Skin epidermis (tissue), 12 donors: ENCODE results near the gene IFITM5.

Source experiments
- H3K27ac ChIP-seq, 21 experiments: fragments of 200-600 bp; sonication (generic) in 11 of 21; one replicate each; pipeline ENCODE4 v1.5.0; 2020; ENCODE audit warnings: mild to moderate bottlenecking in 3 of 21, inconsistent platforms in 2 of 21, moderate library complexity in 2 of 21
- H3K4me3 ChIP-seq, 7 experiments: fragments of 200-600 bp; sonication (generic) in 2 of 7; one replicate each; pipeline ENCODE4 v1.5.0; 2020; ENCODE audit warnings: inconsistent platforms in 2 of 7, mild to moderate bottlenecking in 2 of 7, moderate library complexity in 1 of 7

IFITM5 gene

DNA sequence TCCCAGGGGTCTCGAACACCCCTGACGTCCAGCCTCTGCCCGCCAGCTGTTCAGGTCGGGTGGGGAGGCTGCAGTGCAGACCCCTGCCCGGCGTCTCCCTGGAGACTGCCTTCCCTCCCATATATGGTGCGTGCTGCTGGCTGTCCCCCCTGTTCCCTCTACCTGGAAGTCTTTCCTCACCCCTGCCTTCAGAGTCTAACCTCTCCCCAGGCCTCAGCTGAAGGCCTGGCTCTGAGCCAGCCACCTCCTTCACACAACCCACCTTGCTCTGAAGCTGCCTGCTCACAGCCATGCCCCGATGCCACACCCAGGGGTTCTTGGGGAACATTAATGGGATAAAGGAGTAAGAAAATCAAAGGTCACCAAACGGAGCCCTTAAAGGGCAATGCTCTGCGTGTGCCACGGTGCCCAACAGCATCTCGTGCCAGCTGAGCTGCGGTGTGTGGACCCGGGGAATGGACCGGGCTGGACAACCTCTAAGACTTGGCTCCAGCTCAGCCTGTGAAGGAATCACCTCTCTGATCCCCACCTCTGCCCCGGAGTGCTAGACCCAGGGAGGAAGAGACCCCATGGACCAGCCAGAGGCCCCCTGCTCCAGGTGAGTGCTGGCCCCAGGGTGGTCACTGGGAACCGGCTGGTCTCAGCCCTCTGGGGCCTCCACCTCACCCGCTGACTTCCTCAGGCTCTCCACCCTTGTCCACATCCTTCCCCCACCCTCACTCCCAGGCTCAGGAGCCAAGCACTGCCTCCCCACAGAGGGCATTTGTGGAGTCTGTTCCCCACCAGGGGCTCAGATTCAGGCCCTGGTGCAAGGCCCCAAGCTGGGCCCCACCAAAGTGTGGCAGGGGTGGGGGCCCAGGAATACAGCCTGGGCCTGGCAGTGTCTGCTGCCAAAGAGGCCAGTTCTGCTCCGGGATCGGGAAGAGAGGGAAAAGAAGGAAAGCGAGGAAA, 21.1 kb downstream of the IFITM5 start, which contains the start of gene NLRP6:
Gene NLRP6 (plus strand): TSS at position 407 of the 951 bp plus-strand sequence. CDS start 163 bp downstream, at position 570.
- Histone ChIP-seq H3K4me3 (peak within 1 kb of the TSS; percentile 14 to 35 (median 22)), H3K27ac (peak within 1 kb of the TSS in 1 of 21 experiments; percentile 30)

GRCh38 chr11:276219-276618, 23.1 kb downstream of the IFITM5 start:
- H3K27ac ChIP-seq, result no peak overlapping the region
- H3K4me3 ChIP-seq, result no peak overlapping the region

DNA sequence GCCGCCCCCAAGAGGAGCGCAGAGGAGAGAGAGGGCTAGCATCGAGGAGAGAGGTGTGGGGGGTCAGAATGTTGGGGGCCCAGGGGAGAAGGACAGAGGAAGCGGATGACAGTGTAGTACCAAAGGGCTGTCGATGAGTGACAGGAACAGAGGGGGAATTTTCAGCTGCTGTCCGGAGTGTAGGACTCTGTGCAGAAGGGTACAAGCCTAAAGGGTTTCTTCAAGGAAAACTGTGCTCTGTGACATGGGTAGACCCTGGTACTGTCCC, 26.5 kb downstream of the IFITM5 start:
- Histone ChIP-seq H3K27ac (no peak overlapping the region), H3K4me3 (no peak overlapping the region)

DNA sequence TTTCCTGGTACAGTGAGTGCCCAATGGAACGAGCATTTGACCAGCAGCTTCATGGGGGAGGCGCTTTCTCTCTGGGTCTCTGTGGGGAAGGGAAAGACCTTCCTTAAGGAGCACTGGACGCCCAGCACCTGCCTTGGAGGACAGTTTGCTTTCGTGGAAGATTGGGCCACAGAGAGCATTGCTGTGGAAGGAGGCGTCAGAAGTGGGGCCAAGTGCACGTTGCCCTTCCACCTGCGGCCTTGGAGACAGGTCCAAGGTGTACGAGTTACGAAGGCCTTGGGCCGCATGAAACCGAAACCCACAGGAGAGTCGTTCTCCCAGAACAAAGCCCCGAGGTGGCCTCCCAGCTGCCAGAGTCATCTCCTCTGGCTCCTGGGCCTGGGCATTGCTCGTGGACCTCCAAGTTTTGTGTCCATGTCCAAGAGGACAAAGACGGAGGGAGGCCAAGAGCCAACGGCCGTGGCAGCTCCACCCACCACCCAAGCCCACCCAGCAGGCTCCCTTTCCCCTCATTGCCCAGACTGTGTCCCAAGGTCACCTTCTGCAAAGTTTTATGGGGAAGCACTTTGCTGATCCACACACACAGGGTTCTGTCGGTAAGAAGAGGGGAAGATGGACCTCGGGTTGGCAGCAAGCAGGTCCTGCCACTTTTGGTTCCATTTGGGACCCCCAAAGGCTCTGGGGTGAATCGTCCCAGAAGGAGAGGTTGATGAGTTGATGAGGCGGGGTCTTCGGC, 27.0 kb downstream of the IFITM5 start:
- H3K27ac ChIP-seq, result no peak overlapping the region

DNA sequence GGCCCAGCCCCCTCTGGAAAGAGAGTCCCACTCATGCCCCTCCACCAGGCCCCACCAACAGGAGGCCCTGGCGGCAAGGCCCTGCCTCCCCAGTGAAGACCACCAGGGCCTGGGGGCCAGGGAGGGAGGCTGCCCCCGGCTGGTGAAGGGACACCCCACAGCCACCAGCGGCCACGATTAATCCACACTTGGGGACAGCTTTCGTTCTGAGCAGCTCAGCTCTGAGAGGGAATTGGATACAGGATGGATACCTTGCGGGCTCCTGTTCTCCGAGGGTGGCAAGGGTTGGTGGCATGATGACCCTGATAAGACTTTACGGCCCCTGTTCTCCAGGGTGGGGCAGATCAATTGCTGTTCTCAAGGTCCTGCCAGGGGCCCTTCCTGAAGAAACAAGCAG, 28.0 kb downstream of the IFITM5 start:
- peak overlapping the region in 1 of 21 experiments; percentile 95 for H3K27ac ChIP-seq

More for the DNA sequence above, 27.0 kb downstream of the IFITM5 start:
- H3K4me3 ChIP-seq, result no peak overlapping the region

GRCh38 chr11:270451-271318, 28.6 kb downstream of the IFITM5 start:
- no peak overlapping the region for H3K4me3 ChIP-seq
- peak overlapping the region in 13 of 21 experiments; percentile 7 to 95 (median 82) for H3K27ac ChIP-seq

More for the DNA sequence above, 28.0 kb downstream of the IFITM5 start:
- no peak overlapping the region for H3K4me3 ChIP-seq

DNA sequence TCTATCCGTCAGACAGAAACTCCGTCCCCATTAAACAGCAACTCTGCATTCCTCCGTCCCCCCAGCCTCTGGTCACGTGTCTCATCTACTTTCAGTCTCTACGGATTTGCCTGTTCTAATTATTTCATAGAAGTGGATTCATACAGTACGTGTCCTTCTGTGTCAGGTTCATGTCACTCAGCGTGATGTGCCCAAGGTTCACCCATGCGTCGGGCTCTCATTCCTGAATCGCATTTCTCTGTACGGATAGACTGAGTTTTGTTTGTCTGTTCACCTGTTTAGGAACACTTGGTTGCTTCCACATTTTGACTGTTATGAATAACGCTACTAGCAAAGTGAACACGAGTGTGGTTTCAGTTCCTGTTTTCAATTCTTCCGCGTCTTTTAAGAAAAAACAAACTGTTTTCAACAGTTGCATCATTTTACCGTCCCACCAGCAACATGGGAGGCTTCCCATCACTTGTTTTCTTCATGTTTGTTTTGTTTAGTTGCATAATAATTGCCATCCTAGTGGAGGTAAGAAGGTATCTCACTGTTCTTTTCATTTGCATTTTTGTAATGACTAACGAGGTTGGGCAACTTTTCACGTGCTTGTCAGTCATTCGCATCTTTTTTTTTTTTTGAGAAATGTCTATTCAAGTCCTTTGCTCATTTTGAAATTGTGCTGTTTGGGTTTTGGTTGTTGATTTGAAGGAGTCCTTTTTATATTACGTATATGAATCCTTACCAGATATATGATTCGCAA, 30.0 kb downstream of the IFITM5 start:
- H3K27ac ChIP-seq, result peak overlapping the region in 20 of 21 experiments; percentile 36 to 95 (median 82)
- peak overlapping the region in 6 of 7 experiments; percentile 1 to 42 (median 17) for H3K4me3 ChIP-seq

DNA sequence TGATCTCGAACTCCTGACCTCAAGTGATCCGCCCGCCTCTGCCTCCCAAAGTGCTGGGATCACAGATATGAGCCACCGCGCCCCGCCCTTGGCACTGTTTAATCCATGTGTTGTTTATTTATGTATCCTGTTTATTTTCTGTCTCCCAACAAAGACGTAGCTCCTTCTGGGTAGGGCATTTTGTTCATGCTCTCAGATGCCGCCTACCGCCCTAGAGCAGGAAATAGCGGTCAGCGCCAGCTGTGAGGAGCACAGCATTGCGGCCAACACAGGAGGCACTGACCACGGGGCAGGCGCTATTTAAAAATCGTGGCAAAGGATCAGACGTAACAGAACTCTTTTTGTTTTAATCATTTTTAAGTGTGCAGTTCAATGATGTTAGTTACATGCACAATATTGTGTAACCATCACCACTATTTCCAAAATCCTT, 30.6 kb downstream of the IFITM5 start:
- H3K4me3 ChIP-seq, result peak overlapping the region; percentile 1 to 42 (median 23)

DNA sequence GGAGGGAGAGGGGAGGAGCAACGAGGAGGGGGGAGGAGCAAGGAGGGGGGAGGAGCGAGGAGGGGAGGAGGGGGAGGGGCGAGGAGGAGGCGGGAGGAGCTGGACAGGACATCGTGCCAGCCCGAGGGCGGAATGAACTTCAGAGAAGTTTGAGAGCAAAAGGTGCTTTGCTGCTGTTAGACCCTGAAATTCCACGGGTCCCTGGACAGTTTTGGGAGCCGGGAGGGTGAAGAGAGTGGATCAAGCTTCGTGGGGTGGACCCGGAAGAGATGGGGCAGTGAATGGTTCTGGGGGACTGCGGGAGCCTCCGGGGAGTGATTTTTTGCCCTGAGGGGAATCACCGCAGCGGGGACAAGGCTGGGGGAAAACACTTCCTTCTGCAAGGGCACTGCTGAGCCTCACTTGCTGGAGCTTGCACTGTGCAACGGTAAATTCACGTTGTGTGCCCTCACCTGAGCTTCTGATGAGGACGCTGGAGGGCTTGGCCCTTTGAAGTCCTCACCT, 31.8 kb downstream of the IFITM5 start:
- Histone ChIP-seq H3K27ac (peak overlapping the region in 20 of 21 experiments; percentile 36 to 95 (median 82)), H3K4me3 (peak overlapping the region; percentile 14 to 42 (median 26))

More for the DNA sequence above, 30.6 kb downstream of the IFITM5 start:
- peak overlapping the region; percentile 15 to 95 (median 82) for H3K27ac ChIP-seq

DNA sequence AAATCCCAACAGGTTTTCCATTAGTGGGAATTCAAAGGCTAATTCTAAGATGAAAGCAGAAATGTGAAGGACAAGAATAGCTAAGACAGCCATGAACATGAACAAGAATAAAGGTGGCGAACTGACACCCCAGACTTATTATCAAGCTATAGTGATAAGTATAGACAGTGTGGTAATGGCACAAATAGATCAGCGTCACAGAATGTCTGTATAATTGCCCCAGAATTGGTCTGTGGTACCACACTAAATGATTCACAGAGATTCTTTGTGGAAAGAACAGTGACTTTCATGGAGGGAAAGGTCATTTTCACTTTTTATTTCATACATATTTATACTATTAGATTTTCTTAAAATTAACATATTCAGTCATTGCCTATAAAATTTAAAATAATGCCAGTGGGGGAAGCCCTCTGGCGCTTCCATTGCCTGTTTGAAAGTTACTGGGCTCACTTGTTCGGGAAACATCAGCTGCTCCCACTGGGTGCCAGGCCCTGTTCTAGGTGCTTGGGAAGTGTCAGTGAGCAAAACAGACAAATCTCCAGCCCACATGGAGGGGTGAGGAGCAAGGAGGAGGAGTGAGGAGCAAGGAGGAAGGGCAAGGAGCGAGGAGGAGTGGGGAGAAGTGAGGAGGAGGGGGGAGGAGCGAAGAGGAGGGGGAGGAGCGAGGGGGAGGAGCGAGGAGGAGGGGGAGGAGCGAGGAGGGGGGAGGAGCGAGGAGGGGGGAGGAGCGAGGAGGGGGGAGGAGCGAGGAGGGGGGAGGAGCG, 32.5 kb downstream of the IFITM5 start:
- no peak overlapping the region for H3K27ac ChIP-seq
- no peak overlapping the region for H3K4me3 ChIP-seq

DNA sequence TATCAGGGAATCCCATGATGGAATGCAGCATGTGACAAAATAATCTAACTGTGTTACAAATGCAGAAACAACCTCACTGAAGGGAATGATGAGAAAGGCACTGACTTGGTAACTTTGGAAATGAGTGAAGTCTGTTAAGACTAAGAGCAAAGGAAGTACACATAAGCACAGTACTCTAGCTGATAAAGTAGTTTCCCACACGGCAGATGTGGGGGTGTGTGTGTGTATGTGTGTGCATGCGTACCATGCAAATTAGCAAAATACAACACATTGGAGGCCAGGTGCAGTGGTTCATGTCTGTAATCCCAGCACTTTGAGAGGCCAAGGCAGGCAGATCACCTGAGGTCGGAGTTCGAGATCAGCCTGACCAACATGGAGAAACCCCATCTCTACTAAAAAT, 37.7 kb downstream of the IFITM5 start:
- H3K4me3 ChIP-seq, result no peak overlapping the region

GRCh38 chr11:259413-259812, 39.9 kb downstream of the IFITM5 start:
- Histone ChIP-seq H3K27ac (no peak overlapping the region), H3K4me3 (no peak overlapping the region)

More for the DNA sequence above, 37.7 kb downstream of the IFITM5 start:
- H3K27ac ChIP-seq, result no peak overlapping the region

DNA sequence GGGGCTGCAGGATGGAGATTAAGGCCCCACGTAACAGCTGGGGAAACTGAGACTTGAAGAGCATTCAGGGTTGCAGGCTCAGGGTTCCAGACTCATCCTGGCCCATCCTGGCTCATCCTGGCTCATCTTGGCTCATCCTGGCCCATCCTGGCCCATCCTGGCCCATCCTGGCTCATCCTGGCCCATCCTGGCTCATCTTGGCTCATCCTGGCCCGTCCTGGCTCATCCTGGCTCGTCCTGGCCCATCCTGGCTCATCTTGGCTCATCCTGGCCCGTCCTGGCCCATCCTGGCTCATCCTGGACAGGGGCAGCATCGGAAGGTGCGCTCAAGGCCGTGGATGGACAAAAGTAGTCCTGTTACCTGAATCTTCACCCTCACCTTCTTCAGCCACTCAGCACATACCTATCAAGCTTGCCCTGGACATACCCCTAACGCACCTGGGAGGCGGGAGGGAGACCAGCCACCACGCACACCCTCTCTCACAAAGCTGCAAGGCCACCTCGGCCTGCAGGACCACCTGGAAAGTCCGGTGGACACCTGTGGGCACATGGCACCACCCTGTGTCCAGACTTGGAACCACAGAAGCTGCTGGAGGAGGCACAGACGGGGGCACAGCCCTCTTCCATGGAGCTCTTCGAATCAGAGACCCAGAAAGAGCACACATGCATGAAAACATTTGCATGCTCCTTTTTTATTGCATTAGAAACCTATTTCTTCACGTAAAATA, 41.4 kb downstream of the IFITM5 start:
- no peak overlapping the region for H3K4me3 ChIP-seq

DNA sequence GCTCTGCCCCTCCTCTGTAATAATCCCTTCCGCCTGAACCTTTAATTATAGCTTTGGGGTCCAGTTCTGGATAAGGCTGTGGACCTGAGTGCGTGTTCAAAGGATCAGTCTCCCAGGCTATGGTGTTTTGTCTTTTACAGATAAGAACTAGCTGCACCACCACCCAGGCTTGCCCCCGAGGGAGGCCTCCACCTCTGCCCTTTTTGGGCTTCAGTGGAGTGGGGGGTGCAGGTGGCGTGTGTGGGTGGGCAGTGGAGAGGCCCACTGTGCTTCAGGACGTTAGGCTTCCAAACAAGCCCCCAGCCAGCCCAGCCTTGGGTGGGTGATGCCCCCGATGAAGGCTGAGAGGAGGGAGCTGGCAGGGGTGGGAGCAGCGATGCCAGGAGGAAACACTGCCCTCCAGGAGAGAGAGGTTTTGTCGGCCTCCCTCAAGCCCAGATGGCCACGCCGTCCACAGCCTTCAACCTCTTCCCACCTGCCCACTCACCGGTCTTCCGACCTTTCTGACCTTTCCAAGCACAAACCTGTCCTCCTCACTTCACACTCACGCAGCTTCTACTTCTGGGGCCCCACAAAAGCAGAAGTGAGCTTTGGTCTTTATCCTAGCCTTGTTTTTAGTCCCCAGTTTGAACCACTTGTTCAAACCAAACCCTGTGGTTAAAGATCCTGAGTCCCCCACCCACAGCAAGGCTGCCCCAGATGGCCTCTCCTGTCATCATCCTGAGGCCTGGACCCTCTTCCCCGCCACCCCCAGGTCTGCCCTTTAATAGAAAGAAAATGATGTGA, 42.2 kb downstream of the IFITM5 start:
- Histone ChIP-seq H3K4me3 (no peak overlapping the region), H3K27ac (no peak overlapping the region)

More for the DNA sequence above, 41.4 kb downstream of the IFITM5 start:
- no peak overlapping the region for H3K27ac ChIP-seq

DNA sequence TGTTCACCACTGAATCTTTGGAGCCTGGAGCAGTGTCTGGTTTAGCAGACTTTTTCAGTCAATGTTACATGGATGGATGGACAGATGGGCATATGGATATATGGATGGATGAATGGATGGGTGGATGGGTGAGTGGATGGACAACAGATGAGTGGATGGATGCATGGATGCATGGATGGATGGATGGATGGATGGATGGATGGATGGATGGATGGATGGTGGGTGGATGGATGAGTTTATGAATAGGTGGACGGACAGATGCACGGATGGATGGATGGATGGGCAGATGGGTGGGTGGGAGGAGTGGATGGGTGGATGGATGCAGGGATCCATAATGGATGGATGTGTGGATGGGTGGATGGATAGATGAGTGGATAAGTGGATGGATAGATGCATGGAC, 43.5 kb downstream of the IFITM5 start:
- H3K4me3 ChIP-seq, result no peak overlapping the region
- no peak overlapping the region for H3K27ac ChIP-seq

DNA sequence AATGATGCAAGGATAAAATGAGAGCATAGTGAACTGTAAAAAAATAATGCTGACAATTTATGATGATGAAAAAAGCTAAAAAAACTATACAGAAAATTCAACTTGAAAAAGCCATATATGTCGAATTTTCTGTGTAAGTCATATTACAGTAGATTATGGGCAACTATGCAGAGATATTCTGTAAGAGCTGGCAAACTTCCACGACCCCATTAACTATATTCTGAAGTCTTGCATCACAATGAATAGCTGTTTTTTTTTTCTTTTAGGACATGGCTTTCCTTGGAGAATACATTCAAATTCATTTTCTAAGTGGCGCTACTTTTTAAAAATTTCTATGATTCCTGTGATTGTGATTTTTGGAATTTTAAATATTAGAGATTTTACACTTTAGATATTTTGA, 44.1 kb downstream of the IFITM5 start:
- no peak overlapping the region for H3K4me3 ChIP-seq

GRCh38 chr11:253886-254270, 45.4 kb downstream of the IFITM5 start:
- H3K27ac ChIP-seq, result no peak overlapping the region

More for the DNA sequence above, 44.1 kb downstream of the IFITM5 start:
- no peak overlapping the region for H3K27ac ChIP-seq

More at GRCh38 chr11:253886-254270, 45.4 kb downstream of the IFITM5 start:
- no peak overlapping the region for H3K4me3 ChIP-seq
